ENCODE data around the gene GAD1.

The GAD1 gene

DNA sequence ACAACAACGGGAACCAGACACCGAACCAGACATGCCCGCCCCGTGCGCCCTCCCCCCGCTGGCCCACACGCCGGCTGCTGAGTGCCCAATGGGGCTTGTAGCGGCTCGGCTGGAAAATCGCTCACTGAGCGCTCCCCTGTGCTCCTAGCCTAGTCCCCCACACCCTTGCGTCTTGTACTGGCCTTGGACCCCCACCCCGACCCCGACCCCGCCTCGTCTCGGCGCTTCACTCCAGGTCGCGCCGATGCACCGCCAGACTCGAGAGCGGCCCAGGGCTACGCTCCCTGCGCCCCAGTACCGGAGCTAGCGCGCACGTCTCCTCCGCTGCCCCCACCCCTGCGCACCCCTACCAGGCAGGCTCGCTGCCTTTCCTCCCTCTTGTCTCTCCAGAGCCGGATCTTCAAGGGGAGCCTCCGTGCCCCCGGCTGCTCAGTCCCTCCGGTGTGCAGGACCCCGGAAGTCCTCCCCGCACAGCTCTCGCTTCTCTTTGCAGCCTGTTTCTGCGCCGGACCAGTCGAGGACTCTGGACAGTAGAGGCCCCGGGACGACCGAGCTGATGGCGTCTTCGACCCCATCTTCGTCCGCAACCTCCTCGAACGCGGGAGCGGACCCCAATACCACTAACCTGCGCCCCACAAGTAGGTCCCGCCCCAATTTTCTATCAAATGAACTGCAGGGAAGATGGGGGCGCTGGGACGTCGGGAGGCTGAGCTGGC is 1.5 kb downstream of the GAD1 start:
- peak; percentile 14 to 28 (median 16) for DNase-seq

DNA sequence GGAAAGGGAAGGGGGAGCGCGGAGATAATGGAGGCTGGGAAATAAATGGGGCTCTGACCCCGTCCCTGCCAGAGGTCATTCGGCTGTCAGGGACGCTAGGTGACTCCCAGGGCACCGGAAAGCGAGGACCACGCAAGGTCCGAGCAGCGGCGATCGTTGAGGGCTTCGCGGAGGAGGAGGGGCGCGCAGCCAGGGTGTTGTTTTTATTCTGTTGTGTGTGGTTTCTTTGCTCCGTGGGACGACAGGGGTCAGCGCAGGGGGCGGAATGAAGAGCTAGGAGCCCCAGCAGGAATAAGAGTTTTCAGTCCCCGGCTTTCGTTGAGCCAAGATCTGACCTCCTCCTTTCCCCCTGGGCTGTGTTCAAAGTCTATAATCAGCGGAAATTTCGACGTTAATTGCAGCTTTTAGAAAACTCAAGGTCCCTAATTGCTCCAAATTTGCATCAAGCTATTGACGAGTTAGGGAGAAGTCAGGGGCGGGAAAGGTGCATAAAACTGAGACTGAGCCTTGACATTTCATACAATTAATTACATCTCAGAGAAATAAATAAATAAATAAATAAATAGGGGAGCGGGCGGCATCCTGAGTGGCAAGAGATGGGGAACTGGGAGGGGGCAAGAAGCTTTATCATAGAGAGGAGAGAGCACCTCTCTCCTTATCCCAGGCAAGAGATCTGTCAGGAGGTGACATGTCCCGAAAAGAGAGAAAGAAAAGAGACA is 2.2 kb downstream of the GAD1 start:
- peak in 1 of 3 experiments; percentile 37 for DNase-seq

DNA sequence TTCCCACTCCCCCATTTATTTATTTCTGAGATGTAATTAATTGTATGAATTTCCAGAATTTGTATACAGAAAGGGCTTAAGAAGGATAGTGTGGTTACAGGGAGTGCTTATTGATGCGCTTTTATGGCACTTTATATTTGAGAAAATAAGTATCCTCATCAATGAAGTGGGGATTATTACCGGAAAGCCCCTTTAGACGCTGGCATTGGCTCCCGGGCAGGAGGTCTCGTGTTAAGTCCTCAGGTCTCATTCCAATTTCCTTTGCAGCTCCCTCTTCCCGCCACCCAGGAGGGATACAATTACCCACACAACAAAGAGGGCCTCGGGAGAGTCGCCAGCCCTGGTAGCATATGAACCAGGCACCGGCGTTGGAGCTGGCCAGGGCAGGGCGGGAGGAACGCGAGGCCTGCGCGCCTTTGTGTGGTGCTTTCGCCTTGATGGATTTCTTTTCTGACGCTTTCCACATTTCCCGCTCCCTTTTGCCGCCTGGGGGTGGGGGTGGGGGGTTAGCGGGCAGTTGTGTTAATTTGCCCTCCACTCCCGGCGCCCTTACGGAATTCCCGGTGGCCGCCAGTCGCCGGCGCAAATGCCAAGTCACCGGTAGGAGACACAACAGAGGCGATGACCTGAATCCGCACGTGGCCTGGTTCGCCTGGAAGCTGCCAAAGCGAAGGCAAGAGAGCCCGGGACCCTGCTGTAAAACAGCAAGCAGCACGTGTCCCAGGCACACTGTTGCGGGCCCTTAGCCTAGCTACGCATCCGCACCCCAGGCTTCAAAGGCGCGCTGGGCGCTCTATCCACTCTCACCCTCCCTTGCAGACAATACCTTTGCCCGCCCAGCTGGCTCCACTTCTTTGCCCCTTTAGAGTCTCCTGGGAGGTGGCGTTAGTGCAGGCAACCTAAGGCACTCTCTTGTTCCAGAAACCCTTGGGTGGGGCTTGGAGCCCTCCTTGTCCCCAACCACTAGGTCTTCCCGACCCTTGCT is 3.3 kb downstream of the GAD1 start:
- no peak for DNase-seq

GRCh38 chr2:170820757-170821530 is 4.3 kb downstream of the GAD1 start:
- DNase-seq: no peak

GRCh38 chr2:170821531-170822289 is 5.0 kb downstream of the GAD1 start:
- DNase-seq: no peak

GRCh38 chr2:170822290-170823087 is 5.8 kb downstream of the GAD1 start:
- DNase-seq: no peak

GRCh38 chr2:170823088-170823897 is 6.6 kb downstream of the GAD1 start:
- DNase-seq: no peak

- DNase-seq: no peak
Observed at GRCh38 chr2:170823898-170824215, 7.2 kb downstream of the GAD1 start.

- DNase-seq: no peak
Observed at GRCh38 chr2:170824526-170825015, 7.9 kb downstream of the GAD1 start.

DNA sequence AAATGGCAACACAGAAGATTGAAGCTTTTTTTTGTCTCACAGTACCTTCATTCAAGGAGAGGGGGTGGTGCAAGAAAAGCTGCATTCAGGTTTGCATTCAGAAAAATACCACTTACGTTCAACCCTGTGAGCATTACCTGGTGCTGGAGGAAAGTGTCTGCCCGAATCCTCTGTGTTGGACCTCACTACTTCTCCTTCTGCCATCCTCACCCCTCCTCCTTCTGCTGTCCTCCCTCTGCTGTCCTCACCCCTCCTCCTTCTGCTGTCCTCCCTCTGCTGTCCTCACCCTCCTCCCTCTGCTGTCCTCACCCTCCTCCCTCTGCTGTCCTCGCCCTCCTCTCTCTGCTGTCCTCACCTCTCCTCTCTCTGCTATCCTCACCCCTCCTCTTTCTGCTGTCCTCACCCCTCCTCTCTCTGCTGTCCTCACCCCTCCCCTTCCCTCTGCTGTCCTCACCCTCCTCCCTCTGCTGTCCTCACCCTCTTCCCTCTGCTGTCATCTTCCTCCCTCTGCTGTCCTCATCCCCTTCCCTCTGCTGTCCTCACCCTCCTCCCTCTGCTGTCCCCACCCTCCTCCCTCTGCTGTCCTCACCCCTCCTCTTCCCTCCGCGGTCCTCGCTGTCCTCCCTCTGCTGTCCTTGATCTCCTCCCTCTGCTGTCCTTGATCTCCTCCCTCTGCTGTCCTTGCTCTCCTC is 11.3 kb downstream of the GAD1 start:
- no peak for DNase-seq

DNA sequence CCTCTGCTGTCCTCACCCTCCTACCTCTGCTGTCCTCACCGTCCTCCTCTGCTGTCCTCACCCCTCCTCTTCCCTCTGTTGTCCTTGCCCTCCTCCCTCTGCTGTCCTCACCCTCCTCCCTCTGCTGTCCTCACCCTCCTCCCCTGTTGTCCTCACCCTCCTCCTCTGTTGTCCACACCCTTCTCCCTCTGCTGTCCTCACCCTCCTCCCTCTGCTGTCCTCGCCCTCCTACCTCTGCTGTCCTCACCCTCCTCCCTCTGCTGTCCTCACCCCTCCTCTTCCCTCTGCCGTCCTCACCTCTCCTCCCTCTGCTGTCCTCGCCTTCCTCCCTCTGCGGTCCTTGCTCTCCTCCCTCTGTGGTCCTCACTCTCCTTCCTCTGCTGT is 11.8 kb downstream of the GAD1 start:
- DNase-seq: no peak

- no peak for DNase-seq
Observed at GRCh38 chr2:170829036-170829435, 12.3 kb downstream of the GAD1 start.

DNA sequence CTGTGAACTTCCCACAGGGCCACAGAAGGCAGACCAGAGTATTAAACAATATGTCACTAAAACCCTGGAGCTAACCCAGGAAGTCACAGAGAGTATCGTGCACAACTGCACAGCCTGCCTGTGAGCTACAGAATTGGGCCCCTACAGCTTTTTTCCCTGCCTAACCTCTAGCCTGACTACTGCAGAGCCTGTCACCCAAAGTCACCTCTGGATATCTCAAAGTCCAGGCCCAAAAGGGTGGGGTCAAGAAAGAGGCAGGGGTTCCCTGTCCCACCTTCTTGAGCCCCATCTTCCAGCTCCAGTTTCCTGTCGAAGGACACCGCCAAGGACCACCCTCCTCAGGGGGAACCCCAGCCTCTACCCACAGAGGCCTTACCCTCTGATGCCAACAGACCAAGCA is 13.5 kb downstream of the GAD1 start:
- DNase-seq: no peak

DNA sequence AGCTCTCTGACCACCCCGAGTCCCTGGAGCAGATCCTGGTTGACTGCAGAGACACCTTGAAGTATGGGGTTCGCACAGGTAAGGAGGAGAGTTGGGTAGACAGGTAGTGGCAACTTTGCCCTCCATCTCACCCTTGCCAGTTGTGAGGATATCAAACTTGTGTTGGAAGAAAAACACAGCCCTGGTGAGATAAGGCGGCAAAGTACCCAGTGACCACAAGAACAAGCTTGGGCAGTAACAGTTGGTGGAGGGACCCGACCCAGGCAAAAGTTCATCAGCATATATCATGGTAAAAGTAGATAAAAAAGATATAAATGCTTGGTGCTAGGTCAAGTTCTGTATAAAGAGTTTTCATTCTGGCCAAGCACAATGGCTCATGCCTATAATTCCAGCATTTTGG is 14.4 kb downstream of the GAD1 start:
- no peak for DNase-seq

DNA sequence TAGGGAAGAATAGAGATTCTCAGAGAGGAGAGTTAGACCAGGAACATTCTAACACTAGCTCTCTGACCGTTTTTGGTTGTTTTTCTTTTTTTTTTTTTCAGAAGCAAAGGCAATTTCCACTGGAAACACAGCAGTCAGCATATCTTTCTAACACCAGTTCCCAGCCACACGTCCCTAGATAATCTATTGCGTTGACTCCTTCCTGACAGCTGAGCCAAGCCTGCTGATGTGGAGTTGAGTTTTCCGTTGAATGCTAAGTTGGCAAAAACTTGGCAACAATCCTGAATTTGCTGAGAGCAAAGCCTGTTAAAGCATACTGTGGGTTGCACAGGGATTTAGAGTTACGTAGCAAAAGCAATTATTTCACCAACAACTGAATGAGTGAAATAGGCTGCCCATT is 19.3 kb downstream of the GAD1 start:
- DNase-seq: no peak

DNA sequence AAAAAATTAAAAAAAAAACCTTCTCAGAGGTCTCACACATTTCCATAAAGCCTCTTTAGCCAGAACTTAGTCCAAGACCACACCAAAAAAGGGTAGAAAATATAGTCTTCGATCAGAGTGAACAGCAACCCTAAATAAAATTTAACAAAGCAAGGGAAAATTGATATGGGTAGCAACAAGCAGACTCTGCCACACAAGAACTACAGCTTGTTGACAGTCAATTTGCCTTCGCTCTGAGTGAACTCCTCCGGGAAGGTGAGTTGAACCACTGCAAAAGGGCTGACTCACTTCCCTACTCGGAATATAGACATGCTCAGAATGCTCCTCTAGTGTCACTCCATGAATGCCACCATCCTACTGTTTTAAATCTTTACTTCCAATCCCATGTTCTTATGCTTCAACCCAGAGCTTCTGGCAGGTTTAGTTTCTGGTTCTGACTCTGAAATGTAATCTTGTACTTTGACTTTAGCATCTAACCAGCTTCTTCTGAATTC is 24.1 kb downstream of the GAD1 start:
- DNase-seq: no peak

- DNase-seq: no peak
Observed at GRCh38 chr2:170842785-170843184, 26.1 kb downstream of the GAD1 start.

GRCh38 chr2:170843656-170844055 is 27.0 kb downstream of the GAD1 start:
- DNase-seq: no peak

GRCh38 chr2:170845343-170845742 is 28.7 kb downstream of the GAD1 start:
- DNase-seq: peak in 1 of 3 experiments; percentile 0
